ENCODE results near the gene SNX15.

Gene SNX15

GRCh38 chr11:65078151-65078550, 50.9 kb downstream of the SNX15 start:
- DNase-seq (ENCODE audit: extremely low read depth, low read depth) = no peak
- peak; percentile 42 for TF ChIP-seq CTCF (IDR thresholded peaks at IDR 0.05; ENCODE audit: low read depth, low read length)

GRCh38 chr11:65078786-65079342, 51.6 kb downstream of the SNX15 start:
- TF ChIP-seq CTCF (IDR thresholded peaks at IDR 0.05; ENCODE audit: low read depth, low read length) = no peak
- no peak for DNase-seq (ENCODE audit: extremely low read depth, low read depth)

GRCh38 chr11:65083134-65083833, 56.0 kb downstream of the SNX15 start:
- no peak for TF ChIP-seq CTCF (IDR thresholded peaks at IDR 0.05; ENCODE audit: low read depth, low read length)
- no peak for DNase-seq (ENCODE audit: extremely low read depth, low read depth)

GRCh38 chr11:65083834-65084597, 56.8 kb downstream of the SNX15 start, which contains the start of the genes CDCA5 and ZFPL1:
TSS of gene CDCA5 (minus strand) at chr11:65084040. CDS start at chr11:65083978, 62 bp downstream.
TSS of gene ZFPL1 (plus strand) at chr11:65084222. CDS start at chr11:65084699, 477 bp downstream.
- DNase-seq (ENCODE audit: extremely low read depth, low read depth) = peak; percentile 89
- TF ChIP-seq CTCF (IDR thresholded peaks at IDR 0.05; ENCODE audit: low read depth, low read length) = no peak

- TF ChIP-seq CTCF (IDR thresholded peaks at IDR 0.05; ENCODE audit: low read depth, low read length) = no peak
- DNase-seq (ENCODE audit: extremely low read depth, low read depth) = no peak
Observed at GRCh38 chr11:65084598-65085375, 57.5 kb downstream of the SNX15 start.

GRCh38 chr11:65085446-65085845, 58.2 kb downstream of the SNX15 start:
- DNase-seq (ENCODE audit: extremely low read depth, low read depth) = no peak
- no peak for TF ChIP-seq CTCF (IDR thresholded peaks at IDR 0.05; ENCODE audit: low read depth, low read length)
